Measurements from ENCODE around the gene ZSWIM5.
"Not testable (repeated sequence)": the region's sequence is repeated elsewhere in the genome, so short reads cannot be mapped to it uniquely, and the experiment has no call there.

Gene ZSWIM5

GRCh38 chr1:45084562-45084961 lies 121.8 kb downstream of the ZSWIM5 start:
- DNase-seq, result no peak

GRCh38 chr1:45079533-45079932 lies 126.9 kb downstream of the ZSWIM5 start:
- no peak for DNase-seq

GRCh38 chr1:45076959-45077358 lies 129.4 kb downstream of the ZSWIM5 start:
- DNase-seq, result not testable (repeated sequence)

GRCh38 chr1:45071567-45071966 lies 134.8 kb downstream of the ZSWIM5 start:
- no peak for DNase-seq

GRCh38 chr1:45067806-45068205 lies 138.6 kb downstream of the ZSWIM5 start:
- DNase-seq, result no peak

- DNase-seq, result no peak
These were observed 141.3 kb downstream of the ZSWIM5 start for GRCh38 chr1:45065083-45065482.

GRCh38 chr1:45062463-45062862 lies 143.9 kb downstream of the ZSWIM5 start:
- not testable (repeated sequence) for DNase-seq

GRCh38 chr1:45059829-45060228 lies 146.6 kb downstream of the ZSWIM5 start:
- DNase-seq, result no peak

GRCh38 chr1:45057542-45057941 lies 148.9 kb downstream of the ZSWIM5 start:
- DNase-seq, result no peak

GRCh38 chr1:45051005-45051772 lies 155.2 kb downstream of the ZSWIM5 start:
- peak in 3 of 6 experiments; percentile 10 to 50 (median 38) for DNase-seq

GRCh38 chr1:45047032-45047431 lies 159.4 kb downstream of the ZSWIM5 start:
- DNase-seq, result no peak

- no peak for DNase-seq
These were observed 161.5 kb downstream of the ZSWIM5 start for GRCh38 chr1:45044916-45045315.

- DNase-seq, result no peak
These were observed 163.3 kb downstream of the ZSWIM5 start for GRCh38 chr1:45043094-45043493.

- DNase-seq, result no peak
These were observed 166.1 kb downstream of the ZSWIM5 start for GRCh38 chr1:45040297-45040696.

GRCh38 chr1:45038661-45039364 lies 167.6 kb downstream of the ZSWIM5 start:
- no peak for DNase-seq

GRCh38 chr1:45038240-45038639 lies 168.2 kb downstream of the ZSWIM5 start:
- no peak for DNase-seq

GRCh38 chr1:45037456-45037855 lies 168.9 kb downstream of the ZSWIM5 start:
- no peak for DNase-seq

GRCh38 chr1:45035631-45036301 lies 170.6 kb downstream of the ZSWIM5 start:
- DNase-seq, result no peak

GRCh38 chr1:45033356-45033755 lies 173.0 kb downstream of the ZSWIM5 start:
- DNase-seq, result no peak

GRCh38 chr1:45032837-45033236 lies 173.6 kb downstream of the ZSWIM5 start:
- no peak for DNase-seq

- no peak for DNase-seq
These were observed 180.0 kb downstream of the ZSWIM5 start for GRCh38 chr1:45026446-45026845.

GRCh38 chr1:45023663-45024062 lies 182.7 kb downstream of the ZSWIM5 start:
- DNase-seq, result no peak

GRCh38 chr1:45018599-45019230 lies 187.7 kb downstream of the ZSWIM5 start:
- peak; percentile 13 to 57 (median 39) for DNase-seq
